OCI-M2 (cell line): ENCODE measurements around the gene LRRC1.

Source experiments
- DNase-seq: peaks from one replicate; lab custom pipeline; 2025; ENCODE audit not compliant: unreplicated experiment; lab: John Stamatoyannopoulos, UW

Gene LRRC1

DNA sequence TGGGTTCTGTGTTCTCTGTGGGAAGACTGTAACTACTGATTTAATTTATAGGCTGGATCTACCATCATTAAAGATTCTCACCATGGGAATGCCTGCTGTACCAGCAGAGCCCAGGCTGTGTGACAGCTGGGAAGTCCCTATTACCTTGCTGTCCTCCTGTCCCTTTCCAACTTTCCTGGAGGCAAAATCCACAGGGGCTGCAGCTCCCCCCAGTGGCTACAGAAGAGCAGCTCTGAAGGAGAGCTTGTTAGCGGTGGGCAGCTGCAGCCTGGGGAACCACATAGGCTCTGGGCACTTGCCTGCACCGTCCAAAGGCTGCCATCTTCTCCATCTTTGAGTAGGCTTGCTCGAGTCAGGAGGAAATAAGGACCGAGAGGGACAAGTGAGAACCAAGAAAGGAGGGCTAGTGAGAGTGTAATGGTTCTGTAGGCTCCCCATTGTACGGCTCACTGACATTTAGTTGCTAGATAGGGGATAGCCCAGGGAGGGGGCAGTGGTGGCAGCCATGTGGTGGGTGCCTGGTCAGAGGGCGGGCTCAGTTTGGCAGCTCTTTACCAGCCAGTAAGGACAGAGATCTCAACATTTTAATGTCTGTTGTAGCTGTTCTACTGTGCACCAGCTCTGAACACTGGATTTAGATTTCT lies 161.4 kb downstream of the LRRC1 start:
- no peak for DNase-seq

DNA sequence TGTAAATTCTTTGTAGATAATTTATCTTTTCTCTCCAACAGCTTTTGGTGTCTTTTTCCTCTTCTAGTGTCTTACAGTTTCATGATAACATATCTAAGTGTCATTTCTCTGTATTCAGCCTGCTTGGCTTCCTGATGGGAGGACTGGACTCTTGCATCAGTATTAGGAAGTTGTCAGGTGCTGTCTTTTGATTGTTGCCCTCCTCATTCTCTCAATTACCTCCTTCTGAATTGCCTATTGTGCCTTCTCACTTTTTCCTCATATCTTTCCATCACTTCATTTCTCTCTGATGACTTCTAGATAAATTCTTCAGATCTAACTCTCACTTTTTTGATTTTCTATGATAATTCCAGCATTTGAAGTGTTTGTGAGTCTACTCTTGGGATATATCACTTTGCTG lies 162.0 kb downstream of the LRRC1 start:
- no peak for DNase-seq

DNA sequence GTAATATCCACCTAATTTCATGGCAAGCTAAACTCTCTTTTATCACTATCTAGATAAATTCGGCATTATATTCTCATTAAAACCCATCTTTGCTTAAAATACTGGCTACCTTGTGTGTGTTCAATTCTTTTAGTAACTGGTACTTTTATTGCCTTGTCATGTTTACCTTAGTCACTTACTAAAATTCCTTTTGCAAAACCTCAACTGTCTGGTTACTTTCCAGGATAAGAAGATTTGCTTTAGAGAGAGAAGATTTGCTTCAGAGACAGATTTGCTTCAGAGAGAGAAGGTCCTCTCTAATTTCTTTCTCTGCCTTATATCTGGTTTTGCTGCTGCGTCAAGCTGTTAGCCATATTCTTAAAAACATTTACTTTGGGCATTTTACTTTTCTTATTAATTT lies 164.9 kb downstream of the LRRC1 start:
- DNase-seq, result no peak

DNA sequence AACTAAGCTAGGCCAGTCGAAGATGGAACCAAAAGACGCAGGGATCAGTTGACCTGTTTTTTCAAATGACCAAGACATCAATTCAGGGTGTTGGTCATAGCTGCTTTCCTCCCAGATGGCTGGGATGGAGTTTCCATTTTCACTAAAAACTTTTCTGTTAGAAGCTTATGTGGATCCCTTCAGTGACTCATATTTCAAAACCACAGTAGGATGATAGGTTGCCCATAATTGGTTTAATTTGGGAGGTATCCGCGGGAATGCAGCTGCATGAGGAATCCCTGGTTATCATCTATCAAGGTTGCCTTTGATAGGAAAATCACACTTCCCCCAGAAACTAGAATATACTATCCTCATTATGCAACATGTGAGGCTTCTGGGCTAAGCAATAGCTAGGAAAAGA lies 165.5 kb downstream of the LRRC1 start:
- DNase-seq, result no peak

GRCh38 chr6:53961679-53962370 lies 167.0 kb downstream of the LRRC1 start:
- no peak for DNase-seq

DNA sequence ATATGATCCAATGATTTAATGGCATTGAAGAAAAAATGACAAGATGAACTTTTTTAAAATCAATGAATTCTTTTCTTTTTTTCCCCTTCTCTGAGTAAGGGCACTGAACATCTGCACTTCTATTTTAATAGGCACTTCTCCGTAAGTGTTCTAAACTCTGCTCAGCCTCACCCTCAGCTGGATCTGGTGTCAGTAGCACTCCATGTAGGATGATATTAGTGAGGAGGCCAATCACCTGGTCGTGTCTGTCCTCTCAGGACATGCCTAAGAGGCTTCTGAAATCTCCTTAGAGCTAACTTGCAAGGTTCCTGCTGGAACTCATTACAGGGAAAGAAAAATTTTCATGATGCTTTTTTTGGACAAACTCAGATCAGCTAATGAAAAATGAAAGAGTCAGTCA lies 167.8 kb downstream of the LRRC1 start:
- DNase-seq, result no peak

- no peak for DNase-seq
These were observed 172.6 kb downstream of the LRRC1 start for GRCh38 chr6:53967415-53967814.
